Mucosa of descending colon (tissue), 3 donors: ENCODE measurements around the gene UCHL1. TPM values are rescaled to one million over a fixed set of nuclear protein-coding genes. Genes with fewer than 3 reads are reported as not detected.

Experiments
- ATAC-seq: fragments of 200-7000 bp; cut with Tn5 transposase; one replicate; pipeline ENCODE4 v1.9.1; 2020; ENCODE audit warnings: mild to moderate bottlenecking, moderate library complexity
- DNase-seq, 3 donors: peaks; one replicate each; pipeline ENCODE4 v3.0.0-alpha.2; 2020
- H3K36me3 ChIP-seq: fragments of 200-600 bp; one replicate; pipeline ENCODE4 v1.8.0; 2021; ENCODE audit warnings: low read depth, mild to moderate bottlenecking
- H3K4me1 ChIP-seq: fragments of 200-600 bp; one replicate; pipeline ENCODE4 v1.8.0; 2021; ENCODE audit warnings: low read depth, mild to moderate bottlenecking
- H3K4me3 ChIP-seq: fragments of 200-600 bp; one replicate; pipeline ENCODE4 v1.8.0; 2021; ENCODE audit warnings: mild to moderate bottlenecking
- H3K9me3 ChIP-seq: fragments of 200-600 bp; one replicate; pipeline ENCODE4 v1.8.0; 2021; ENCODE audit warnings: mild to moderate bottlenecking
- intact Hi-C, 2 donors: fragments of 100-400 bp; cut with DNase I in 1 of 2; cut with micrococcal nuclease in 1 of 2; formaldehyde crosslinking; loops; one replicate each; pipeline versions ENCODE4 v1.11.0 to v1.11.1; 2022; cut with DNase I, micrococcal nuclease
- total RNA-seq, 3 donors: library from RNA; stranded (reverse); fragmentation: NEBNext Ultra II Directional in 2 of 3; extraction: Animal tissue kit (Norgen Biotek cat#: 25700) in 2 of 3; gene quantifications; one replicate each; pipeline versions ENCODE4 v1.2.1 to v1.2.4, GENCODE V29; 2021 to 2023
- TF ChIP-seq, protein P1 (sequence below): fragments of 200-600 bp; IDR thresholded peaks from one replicate; pipeline ENCODE4 v1.8.0; 2022; ENCODE audit warnings: antibody characterized with exemption, mild to moderate bottlenecking
- donor health status: DM: no; HTN: no; CAD: no; lungs with moderate emphysema.
- donor health status: DM: no; HTN: no; CAD: no.
- donor health status: DM: no; HTN: yes; CAD: no.

UCHL1 gene
- total RNA-seq, 3 donors from 2014 or later: 4.1 to 76.0 (median 11.1) TPM

DNA sequence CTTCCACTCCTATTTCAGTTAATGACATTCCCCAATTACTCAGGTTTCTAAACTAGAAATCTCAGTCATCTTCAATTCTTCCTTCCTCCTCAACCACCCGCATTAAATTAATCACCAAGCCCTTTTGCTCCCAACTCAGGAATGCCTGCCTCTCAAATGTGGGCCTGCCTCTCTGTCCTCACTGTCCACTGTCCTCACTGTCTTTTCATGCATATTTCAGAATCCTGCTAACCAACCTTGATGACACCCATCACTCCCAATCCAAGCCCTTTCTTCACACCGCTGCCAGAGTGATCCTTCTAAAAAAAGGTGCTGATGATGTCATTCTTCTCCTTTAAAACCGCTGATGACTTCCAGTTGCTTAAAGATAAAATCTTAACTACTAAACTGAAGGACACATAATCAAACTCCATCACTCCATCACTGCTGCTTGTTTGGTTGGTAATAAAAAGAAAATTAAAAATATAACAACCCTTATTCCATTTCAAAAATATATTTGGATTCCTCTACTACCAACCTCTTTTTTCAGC lies 37.2 kb upstream of the UCHL1 start:
- H3K9me3 ChIP-seq: no peaks in the 10 kb centered on the region
- no peak for DNase-seq
- TF ChIP-seq, protein P1, sequence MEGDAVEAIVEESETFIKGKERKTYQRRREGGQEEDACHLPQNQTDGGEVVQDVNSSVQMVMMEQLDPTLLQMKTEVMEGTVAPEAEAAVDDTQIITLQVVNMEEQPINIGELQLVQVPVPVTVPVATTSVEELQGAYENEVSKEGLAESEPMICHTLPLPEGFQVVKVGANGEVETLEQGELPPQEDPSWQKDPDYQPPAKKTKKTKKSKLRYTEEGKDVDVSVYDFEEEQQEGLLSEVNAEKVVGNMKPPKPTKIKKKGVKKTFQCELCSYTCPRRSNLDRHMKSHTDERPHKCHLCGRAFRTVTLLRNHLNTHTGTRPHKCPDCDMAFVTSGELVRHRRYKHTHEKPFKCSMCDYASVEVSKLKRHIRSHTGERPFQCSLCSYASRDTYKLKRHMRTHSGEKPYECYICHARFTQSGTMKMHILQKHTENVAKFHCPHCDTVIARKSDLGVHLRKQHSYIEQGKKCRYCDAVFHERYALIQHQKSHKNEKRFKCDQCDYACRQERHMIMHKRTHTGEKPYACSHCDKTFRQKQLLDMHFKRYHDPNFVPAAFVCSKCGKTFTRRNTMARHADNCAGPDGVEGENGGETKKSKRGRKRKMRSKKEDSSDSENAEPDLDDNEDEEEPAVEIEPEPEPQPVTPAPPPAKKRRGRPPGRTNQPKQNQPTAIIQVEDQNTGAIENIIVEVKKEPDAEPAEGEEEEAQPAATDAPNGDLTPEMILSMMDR: no peak
- no peak overlapping the region for H3K4me3 ChIP-seq
- peaks cover 15% of the 10 kb centered on the region for H3K4me1 ChIP-seq
- intact Hi-C loops: loop anchor here in 1 of 2 donors (5.0 to 10.0 kb wide), 2 partner anchors 245 to 292 kb away; no protein-coding TSS in a partner anchor
- no peaks in the 10 kb centered on the region for H3K36me3 ChIP-seq
- no peak for ATAC-seq

DNA sequence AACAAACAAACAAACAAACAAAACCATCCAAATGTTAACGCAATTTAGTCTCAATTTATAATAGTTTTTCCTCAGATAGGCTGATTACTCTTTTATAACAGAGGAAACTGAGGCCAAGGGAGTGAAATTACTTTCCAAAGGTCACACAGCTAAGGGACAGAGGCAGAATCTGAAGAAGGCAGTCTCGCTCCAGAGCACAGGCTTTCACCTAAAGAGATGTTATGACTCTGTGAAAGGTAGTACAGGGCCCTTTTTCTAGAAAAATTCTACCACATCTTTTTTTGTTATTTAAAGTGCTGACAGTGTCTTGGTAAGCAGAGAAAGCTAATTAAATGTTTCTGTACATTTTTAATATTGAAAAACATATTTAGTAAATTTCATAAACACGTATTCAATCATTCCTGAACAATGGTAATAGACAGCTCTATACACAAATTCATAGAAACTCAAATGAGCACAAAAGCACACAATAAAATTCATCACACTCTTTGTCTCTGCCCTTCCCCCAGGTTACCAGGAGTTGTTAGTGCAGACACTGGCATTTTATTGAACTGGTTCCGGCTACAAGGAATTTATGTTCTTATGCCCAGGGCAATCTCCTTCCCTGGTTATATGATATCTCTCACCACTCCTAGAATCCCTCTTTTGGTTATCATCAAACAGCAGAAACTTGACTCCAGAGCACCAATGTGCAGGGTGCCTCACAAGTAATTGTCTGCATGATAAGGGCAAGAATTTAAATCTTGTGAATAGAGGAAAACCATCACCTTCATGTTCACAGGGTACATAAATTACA lies 34.7 kb upstream of the UCHL1 start:
- DNase-seq (peak in 1 of 3 donors; percentile 44), ATAC-seq (peak; percentile 85)
- no peaks in the 10 kb centered on the region for H3K36me3 ChIP-seq
- H3K4me1 ChIP-seq: peaks cover 9% of the 10 kb centered on the region
- no peak overlapping the region for H3K4me3 ChIP-seq
- TF ChIP-seq, protein P1: no peak
- no peaks in the 10 kb centered on the region for H3K9me3 ChIP-seq
- intact Hi-C loops: no loop called here

DNA sequence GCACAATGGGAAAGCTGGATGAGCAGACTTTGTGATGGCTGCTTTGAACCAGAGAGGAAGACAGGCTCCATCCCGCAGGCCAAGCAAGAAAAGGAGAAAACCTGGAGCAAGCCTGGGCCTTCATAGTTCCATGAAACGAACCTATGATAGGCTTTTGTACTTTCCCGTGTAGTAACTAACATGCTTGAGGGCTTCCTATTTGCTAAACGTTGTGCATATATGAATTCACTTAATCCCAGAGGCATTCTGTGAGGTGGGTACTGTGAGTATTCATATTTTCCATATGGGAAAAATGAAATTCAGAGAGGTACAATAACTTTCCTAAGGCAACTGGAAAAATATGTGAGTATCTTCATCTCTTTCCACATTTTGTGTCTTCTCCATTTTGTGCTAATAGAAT lies 28.8 kb upstream of the UCHL1 start:
- TF ChIP-seq, protein P1: no peak
- intact Hi-C loops: no loop called here
- Histone ChIP-seq H3K9me3 (no peaks in the 10 kb centered on the region), H3K4me1 (no peaks in the 10 kb centered on the region), H3K4me3 (no peak overlapping the region), H3K36me3 (no peaks in the 10 kb centered on the region)
- ATAC-seq (no peak), DNase-seq (no peak)

DNA sequence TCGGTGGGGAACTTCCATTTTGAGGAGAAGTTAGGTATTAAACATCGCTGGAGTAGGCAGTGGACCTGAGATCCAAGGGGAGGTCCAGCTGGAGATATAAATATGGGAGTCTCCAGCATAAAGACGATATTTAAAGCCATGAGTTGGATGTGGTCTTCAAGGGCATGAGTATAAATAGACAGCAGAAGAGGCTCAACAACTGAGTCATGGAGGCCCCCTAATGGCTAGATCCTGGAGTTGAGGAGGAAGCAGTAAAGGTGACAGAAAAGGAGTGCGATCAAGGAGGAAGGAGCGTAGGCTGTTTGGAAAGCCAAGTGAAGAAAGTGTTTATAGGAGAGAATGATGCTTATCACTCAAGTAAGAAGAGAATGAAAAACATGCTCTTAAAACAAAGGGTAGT lies 24.3 kb upstream of the UCHL1 start:
- TF ChIP-seq, protein P1: no peak

DNA sequence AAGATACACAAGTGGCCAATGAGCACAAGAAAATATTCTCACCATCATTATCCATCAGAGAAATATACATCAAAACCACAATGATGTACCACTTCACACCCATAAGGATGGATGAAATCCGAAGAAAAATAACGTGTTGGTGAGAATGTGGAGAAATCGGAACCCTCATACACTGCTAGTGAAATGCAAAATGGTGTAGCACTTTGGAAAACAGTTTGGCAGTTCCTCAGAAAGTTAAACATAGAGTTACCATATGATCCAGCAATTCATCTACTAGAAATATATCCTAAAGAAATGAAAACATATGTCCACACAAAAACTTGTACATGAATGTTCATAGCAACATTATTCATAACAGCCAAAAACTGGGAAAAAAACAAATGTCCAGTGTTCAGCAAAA lies 23.9 kb upstream of the UCHL1 start:
- TF ChIP-seq, protein P1: no peak

More for the DNA sequence above, 24.3 kb upstream of the UCHL1 start:
- no peak overlapping the region for H3K4me3 ChIP-seq
- H3K4me1 ChIP-seq: no peaks in the 10 kb centered on the region
- intact Hi-C loops: no loop called here
- no peaks in the 10 kb centered on the region for H3K9me3 ChIP-seq
- H3K36me3 ChIP-seq: no peaks in the 10 kb centered on the region
- DNase-seq: no peak
- ATAC-seq: no peak

More for the DNA sequence above, 23.9 kb upstream of the UCHL1 start:
- no peaks in the 10 kb centered on the region for H3K4me1 ChIP-seq
- DNase-seq: no peak
- H3K36me3 ChIP-seq: no peaks in the 10 kb centered on the region
- no peak overlapping the region for H3K4me3 ChIP-seq
- H3K9me3 ChIP-seq: no peaks in the 10 kb centered on the region
- intact Hi-C loops: no loop called here
- ATAC-seq: no peak
